K562 (cell line): ENCODE data around the gene SKA3. TPM values are rescaled to one million over a fixed set of nuclear protein-coding genes. Genes with fewer than 3 reads are reported as not detected.

Experiments used
- ATF1 ChIP-seq, 2 experiments: fragments of 450-650 bp in 1 of 2; IDR thresholded peaks; 2 replicates each; pipeline ENCODE4 v1.6.1; 2016; ENCODE audit warnings: missing compliant biosample characterization in 1 of 2, missing genetic modification characterization in 1 of 2
- CTCFL ChIP-seq: IDR thresholded peaks from 2 replicates; pipeline ENCODE4 v1.6.1; 2011; ENCODE audit warnings: borderline replicate concordance, low read depth, mild to moderate bottlenecking, moderate library complexity, low read length; ENCODE audit not compliant: insufficient read depth, poor library complexity, severe bottlenecking
- FIP1L1 ChIP-seq: fragments of 200-400 bp; formaldehyde crosslinking; IDR thresholded peaks from 2 replicates; pipeline ENCODE4 v1.6.1; 2018; ENCODE audit warnings: mild to moderate bottlenecking, low read depth, low read length; ENCODE audit not compliant: poor library complexity, severe bottlenecking
- FOXA1 ChIP-seq: fragments of 450-650 bp; IDR thresholded peaks from 2 replicates; pipeline ENCODE4 v1.6.1; 2016; ENCODE audit warnings: mild to moderate bottlenecking, borderline replicate concordance
- FOXO4 ChIP-seq: fragments of 450-650 bp; formaldehyde crosslinking; IDR thresholded peaks from 2 replicates; pipeline ENCODE4 v1.4.0; 2020; ENCODE audit warnings: mild to moderate bottlenecking, moderate library complexity
- GABPB1 ChIP-seq: sonication (generic); formaldehyde crosslinking; IDR thresholded peaks from 2 replicates; pipeline ENCODE4 v1.8.0; 2022; ENCODE audit warnings: mild to moderate bottlenecking, missing genetic modification reagents
- KLF13 ChIP-seq: fragments of 450-650 bp; IDR thresholded peaks from 2 replicates; pipeline ENCODE4 v1.6.1; 2016; ENCODE audit warnings: missing genetic modification characterization, low read depth, mild to moderate bottlenecking, missing compliant biosample characterization, moderate library complexity, borderline replicate concordance
- MNT ChIP-seq, 2 experiments: fragments of 450-650 bp; conservative IDR thresholded peaks; 2 replicates each; pipeline ENCODE4 v1.6.1; 2017; ENCODE audit warnings: mild to moderate bottlenecking in 2 of 2, moderate library complexity in 2 of 2
- NBN ChIP-seq: fragments of 450-650 bp; IDR thresholded peaks from 2 replicates; pipeline ENCODE4 v1.6.1; 2016; ENCODE audit warnings: low read depth, mild to moderate bottlenecking
- NR4A1 ChIP-seq, 2 experiments: fragments of 250-450 bp in 1 of 2; fragments of 450-650 bp in 1 of 2; sonication (Bioruptor Pico) in 1 of 2; IDR thresholded peaks; 2 replicates each; pipeline versions ENCODE4 v1.4.0 to v1.6.1; 2016 to 2020; ENCODE audit warnings: mild to moderate bottlenecking in 2 of 2, missing compliant biosample characterization in 1 of 2, missing genetic modification characterization in 1 of 2, moderate library complexity in 1 of 2
- U2AF1 ChIP-seq: fragments of 200-400 bp; formaldehyde crosslinking; optimal IDR thresholded peaks from 2 replicates; pipeline ENCODE3; 2017; ENCODE audit warnings: mild to moderate bottlenecking, low read depth, low read length, moderate library complexity
- YY1 ChIP-seq, 3 experiments: IDR thresholded peaks; 2 replicates each; pipeline ENCODE4 v1.6.1; 2011; ENCODE audit warnings: low read length in 2 of 3, mild to moderate bottlenecking in 2 of 3, moderate library complexity in 2 of 3, borderline replicate concordance in 1 of 3, control low read depth in 1 of 3, low read depth in 1 of 3; ENCODE audit not compliant: insufficient read depth in 3 of 3, insufficient replicate concordance in 2 of 3, control insufficient read depth in 1 of 3, insufficient read length in 1 of 3; ENCODE audit errors: extremely low read depth in 1 of 3
- ZNF124 ChIP-seq: sonication (generic); formaldehyde crosslinking; IDR thresholded peaks from 2 replicates; pipeline ENCODE4 v1.8.1; 2022; ENCODE audit warnings: missing genetic modification reagents
- ZNF134 ChIP-seq: fragments of 250-450 bp; sonication (Bioruptor Pico); conservative IDR thresholded peaks from 2 replicates; pipeline ENCODE4 v1.4.0; 2020
- polyA plus RNA-seq, 8 experiments: library from polyadenylated mRNA; depleted of rRNA in 4 of 8; stranded (reverse) in 5 of 8; unstranded in 3 of 8; fragments of >200 nt; fragmentation: Nextera tagmentation in 2 of 8; fragmentation: Illumina TruSeq in 1 of 8; extraction: Ambion mirVana in 2 of 8; extraction: Trizol in 1 of 8; gene quantifications; 2 replicates each; pipeline versions ENCODE4 v1.2.1 to v1.2.3, GENCODE V29; 2011 to 2014; ENCODE audit warnings: inconsistent platforms in 1 of 8, missing spikeins in 1 of 8
- total RNA-seq, 7 experiments: library from RNA; depleted of rRNA in 6 of 7; stranded (reverse); fragments of >200 nt in 6 of 7; fragmentation: Illumina TruSeq in 2 of 7; extraction: Trizol in 2 of 7; gene quantifications; 2 replicates each; pipeline versions ENCODE4 v1.2.1 to v1.2.3, GENCODE V29; 2011 to 2021; ENCODE audit warnings: low replicate concordance in 1 of 7
- TF ChIP-seq, protein P1 (sequence below): sonication (generic); formaldehyde crosslinking; IDR thresholded peaks from 2 replicates; pipeline ENCODE4 v1.9.0; 2022; ENCODE audit warnings: mild to moderate bottlenecking, missing genetic modification reagents
- TF ChIP-seq, protein P2 (sequence below): sonication (generic); formaldehyde crosslinking; IDR thresholded peaks from 2 replicates; pipeline ENCODE4 v1.8.0; 2022; ENCODE audit warnings: mild to moderate bottlenecking, low read depth, missing genetic modification reagents

The SKA3 gene
- total and polyA plus RNA-seq, 9 of the 15 experiments (the other 6 are each of a cell fraction or from before 2014, with no cell fraction given) = 17.0 to 53.3 (median 29.9) TPM

GRCh38 chr13:21176215-21176981 is at the start of gene SKA3, which contains the start of gene MRPL57 (continued):
- TF ChIP-seq YY1 (IDR thresholded peaks at IDR 0.05; ENCODE audit: borderline replicate concordance in 1 of 3, control insufficient read depth in 1 of 3, extremely low read depth in 1 of 3, insufficient read depth in 3 of 3, insufficient read length in 1 of 3, insufficient replicate concordance in 2 of 3, low read depth in 1 of 3, low read length in 2 of 3) (peak; percentile 12 to 61 (median 26)), FIP1L1 (peak; percentile 60), ZNF124 (no peak), CTCFL (peak; percentile 61), GABPB1 (CRISPR knock-in tag) (peak; percentile 73), MNT (conservative IDR thresholded peaks at IDR 0.05) (peak in 1 of 2 experiments; percentile 90; a peak in 3 of 4 replicates), KLF13 (tag) (peak; percentile 85; the same call in 1 of the 2 replicates), FOXA1 (no peak), ZNF134 (CRISPR knock-in tag) (no peak), U2AF1 (peak; percentile 50), NR4A1 (CRISPR knock-in tag; IDR thresholded peaks at IDR 0.05) (peak; percentile 65; the same call in 1 of the 2 replicates), NR4A1 (tag; IDR thresholded peaks at IDR 0.05) (no peak), FOXO4 (CRISPR knock-in tag) (0 out of 2 replicates have a peak, but pooled peaks have one; percentile 34), ATF1 (CRISPR knock-in tag; IDR thresholded peaks at IDR 0.05) (no peak), ATF1 (tag; IDR thresholded peaks at IDR 0.05) (peak; percentile 77), NBN (no peak)
- TF ChIP-seq, protein P1, sequence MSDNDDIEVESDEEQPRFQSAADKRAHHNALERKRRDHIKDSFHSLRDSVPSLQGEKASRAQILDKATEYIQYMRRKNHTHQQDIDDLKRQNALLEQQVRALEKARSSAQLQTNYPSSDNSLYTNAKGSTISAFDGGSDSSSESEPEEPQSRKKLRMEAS = peak; percentile 81
- TF ChIP-seq, protein P2, sequence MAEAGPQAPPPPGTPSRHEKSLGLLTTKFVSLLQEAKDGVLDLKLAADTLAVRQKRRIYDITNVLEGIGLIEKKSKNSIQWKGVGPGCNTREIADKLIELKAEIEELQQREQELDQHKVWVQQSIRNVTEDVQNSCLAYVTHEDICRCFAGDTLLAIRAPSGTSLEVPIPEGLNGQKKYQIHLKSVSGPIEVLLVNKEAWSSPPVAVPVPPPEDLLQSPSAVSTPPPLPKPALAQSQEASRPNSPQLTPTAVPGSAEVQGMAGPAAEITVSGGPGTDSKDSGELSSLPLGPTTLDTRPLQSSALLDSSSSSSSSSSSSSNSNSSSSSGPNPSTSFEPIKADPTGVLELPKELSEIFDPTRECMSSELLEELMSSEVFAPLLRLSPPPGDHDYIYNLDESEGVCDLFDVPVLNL (CRISPR knock-in tag) = peak; percentile 98
